Hindlimb muscle (tissue), 1 donor: ENCODE measurements around the gene CYTH3. TPM values are rescaled to one million over a fixed set of nuclear protein-coding genes. Genes with fewer than 3 reads are reported as not detected.

Experiments
- DNase-seq: peaks from one replicate; pipeline ENCODE4 v3.0.0-alpha.2; 2013
- polyA plus RNA-seq: library from polyadenylated mRNA; unstranded; fragments of 120-200 nt; gene quantifications from one replicate; pipeline ENCODE4 v1.2.1, GENCODE V29; 2013; ENCODE audit not compliant: insufficient read length

The CYTH3 gene
- polyA plus RNA-seq, 1 donor, result 43.3 TPM

GRCh38 chr7:6188389-6188788 lies 84.0 kb downstream of the CYTH3 start:
- no peak for DNase-seq

- DNase-seq, result no peak
Observed at GRCh38 chr7:6186577-6186976, 85.8 kb downstream of the CYTH3 start.

GRCh38 chr7:6182993-6183392 lies 89.4 kb downstream of the CYTH3 start:
- no peak for DNase-seq

GRCh38 chr7:6181136-6181535 lies 91.3 kb downstream of the CYTH3 start:
- no peak for DNase-seq

DNA sequence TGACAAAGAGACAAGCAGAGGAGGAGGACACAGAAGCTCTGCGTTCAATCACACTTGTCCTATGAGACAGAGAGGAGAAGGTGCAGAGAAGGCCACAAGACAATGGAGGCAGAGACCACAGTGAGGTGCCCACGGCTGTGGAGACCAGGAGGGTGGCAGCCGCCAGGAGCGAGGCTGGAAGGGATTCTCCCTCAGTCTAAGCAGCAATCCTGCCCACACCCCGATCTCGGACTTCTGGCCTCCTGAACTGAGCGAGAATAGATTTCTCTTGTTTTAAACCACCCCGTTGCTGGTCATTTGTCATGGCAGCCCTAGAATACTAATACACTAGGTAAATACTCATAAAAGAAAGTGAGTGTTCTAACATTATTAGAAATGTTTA lies 92.1 kb downstream of the CYTH3 start:
- no peak for DNase-seq

GRCh38 chr7:6179620-6180343 lies 92.6 kb downstream of the CYTH3 start:
- no peak for DNase-seq

DNA sequence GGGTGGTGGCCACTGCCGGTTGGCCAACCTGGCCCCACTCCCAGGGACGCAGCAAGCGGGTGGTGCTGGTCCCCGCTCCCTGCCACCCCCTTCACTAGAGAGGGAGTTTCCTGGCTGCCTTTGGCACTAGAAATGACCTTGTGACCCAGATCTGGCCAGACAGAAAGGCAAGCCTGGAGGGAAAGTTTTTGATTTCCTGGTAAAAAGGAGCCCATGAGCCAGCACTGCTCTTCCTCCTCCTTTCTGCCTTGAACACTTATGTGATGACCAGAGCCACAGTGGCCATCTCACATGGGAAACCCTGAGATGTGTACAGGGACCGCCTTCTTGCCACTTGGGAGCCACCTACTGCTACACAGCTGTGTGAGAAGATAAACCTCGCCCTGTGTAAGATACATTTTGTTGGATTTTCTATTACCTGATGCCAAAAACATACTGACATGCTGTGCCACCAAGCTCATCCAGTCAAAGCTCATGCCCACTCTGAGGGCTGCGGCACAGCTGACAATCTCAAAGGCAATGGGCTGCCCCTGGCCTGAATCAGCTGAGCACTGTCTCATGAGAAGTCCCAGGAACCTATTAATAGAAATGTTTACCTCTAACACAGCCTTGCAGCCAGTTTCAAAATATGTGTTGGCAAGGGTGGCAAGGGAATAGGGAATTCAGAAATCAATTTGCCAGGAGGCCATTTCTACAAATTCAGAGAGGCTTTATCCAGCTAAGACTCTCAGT lies 94.0 kb downstream of the CYTH3 start:
- DNase-seq, result no peak

GRCh38 chr7:6175645-6176044 lies 96.8 kb downstream of the CYTH3 start:
- DNase-seq, result no peak

DNA sequence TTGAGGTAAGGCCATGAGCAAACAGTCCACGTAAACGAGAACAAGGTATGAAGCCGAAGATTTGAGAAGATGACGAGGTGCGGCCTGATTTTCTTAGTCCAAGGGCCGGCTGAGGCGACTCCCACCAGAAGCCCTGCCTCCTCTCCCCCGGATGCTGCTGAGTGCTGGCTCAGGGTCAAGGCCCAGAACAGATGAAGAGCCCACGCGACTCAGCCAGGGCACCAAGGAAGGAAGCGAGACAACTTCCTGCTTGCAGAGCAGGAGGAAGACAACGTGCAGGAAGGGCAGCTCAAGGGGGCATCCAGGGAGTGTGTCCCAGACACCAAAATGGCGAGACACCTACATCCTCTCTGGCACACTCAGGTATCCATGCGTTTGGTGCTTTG lies 99.5 kb downstream of the CYTH3 start:
- DNase-seq, result no peak

DNA sequence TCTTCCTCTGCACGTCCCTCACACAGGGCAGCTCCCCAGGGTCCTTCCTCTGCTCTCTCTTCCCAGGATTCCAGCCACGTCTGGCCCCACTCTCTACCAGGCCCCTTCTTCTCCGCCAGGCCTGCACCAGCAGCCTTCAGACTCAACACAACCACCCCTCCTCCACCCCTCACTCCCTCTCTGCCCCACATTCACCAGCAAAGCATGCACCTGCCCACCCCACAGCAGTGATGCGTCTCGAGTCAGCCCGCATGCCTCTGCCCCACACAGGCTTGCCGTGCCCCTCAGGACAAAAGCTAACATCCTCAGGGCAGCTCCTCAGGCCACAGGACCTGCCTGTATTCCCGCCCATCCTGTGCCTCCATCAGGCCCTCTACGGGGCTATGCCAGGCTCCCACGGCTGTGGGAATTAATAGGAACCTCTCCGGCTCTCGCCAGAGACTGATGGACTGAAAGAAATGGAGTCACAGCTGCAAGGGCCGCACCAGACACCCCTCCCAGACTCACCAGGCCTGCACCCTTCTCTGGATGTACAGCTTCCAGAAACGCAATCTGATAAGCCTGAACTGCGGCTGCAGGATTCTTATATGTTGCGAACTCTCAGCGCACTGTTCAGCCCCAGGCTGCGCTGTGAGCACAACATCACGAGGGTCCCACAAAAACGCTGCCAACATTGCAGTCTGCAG lies 100.1 kb downstream of the CYTH3 start:
- DNase-seq, result no peak

- no peak for DNase-seq
Observed at GRCh38 chr7:6171532-6172223, 100.7 kb downstream of the CYTH3 start.

DNA sequence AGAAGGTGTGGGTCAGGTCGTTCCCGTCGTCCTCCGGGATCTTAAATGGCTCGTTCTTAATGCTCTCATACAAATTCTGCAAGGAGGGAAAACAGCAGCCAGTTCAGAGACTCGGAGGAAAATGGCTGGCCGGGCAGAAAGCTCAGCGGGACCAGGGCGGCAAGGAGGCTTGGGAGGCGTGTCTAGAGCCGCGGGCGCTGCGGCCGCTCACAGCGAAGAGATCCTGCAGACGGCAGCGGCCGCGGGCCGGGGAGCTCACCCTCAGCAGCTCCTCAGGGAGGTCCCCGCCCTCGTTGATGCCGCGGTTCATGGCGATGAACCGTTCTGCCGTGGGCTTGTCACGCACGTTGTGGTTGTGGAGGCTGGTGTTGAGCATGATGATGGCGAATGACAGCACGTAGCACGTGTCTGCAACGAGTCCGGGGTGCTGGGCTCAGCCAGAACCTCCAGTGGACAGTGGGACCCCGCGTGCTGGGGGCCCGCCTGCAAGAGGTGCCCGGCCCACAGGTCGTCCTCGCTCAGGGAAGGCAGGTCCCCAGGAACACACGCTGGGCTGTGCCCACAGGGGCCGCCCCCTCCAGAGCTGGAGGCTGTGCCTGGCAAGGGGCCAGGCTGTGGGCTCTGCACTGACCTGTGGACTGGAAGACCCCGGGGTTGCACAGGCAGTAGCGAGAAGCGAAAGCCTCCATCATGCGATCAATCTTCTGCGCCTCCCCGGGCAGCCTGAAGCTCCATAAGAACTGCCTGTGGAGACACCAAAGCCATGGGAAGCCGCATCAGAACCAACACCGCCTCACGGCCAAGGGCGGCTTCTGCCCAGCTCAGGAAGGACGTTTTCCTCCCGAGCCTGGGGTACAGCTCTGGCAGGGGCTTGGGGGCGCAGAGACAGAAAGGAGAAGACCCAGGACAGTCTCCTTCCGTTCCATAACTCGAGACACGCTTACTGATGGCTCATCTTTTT lies 101.6 kb downstream of the CYTH3 start:
- no peak for DNase-seq

- no peak for DNase-seq
Observed at GRCh38 chr7:6169805-6170520, 102.5 kb downstream of the CYTH3 start.

GRCh38 chr7:6168477-6168868 lies 104.0 kb downstream of the CYTH3 start:
- DNase-seq, result no peak

GRCh38 chr7:6167587-6168476 lies 104.6 kb downstream of the CYTH3 start:
- DNase-seq, result no peak

GRCh38 chr7:6167004-6167551 lies 105.3 kb downstream of the CYTH3 start:
- DNase-seq, result no peak

DNA sequence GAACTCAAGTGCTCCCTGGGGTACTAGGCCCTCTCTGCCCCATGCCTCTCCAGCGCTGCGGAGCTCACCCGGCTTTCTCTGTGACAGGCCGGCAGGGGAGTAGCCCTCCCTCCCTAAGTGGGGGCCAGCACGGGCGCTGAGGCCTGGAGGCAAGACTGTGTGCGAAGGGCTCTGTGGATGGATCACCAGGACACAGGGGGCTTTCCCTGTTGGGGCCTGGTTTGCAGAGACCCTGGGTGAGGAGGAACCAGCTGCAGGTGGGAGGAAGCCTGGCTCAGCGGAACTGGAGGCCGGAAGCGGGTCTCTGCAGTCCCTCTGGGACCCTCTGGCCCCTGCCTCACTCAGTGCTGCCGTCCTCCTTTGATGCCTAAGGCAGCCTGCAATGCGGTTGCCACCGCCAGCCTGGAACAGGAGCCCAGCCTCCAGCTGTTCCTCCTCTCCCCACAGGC lies 106.0 kb downstream of the CYTH3 start:
- no peak for DNase-seq

- no peak for DNase-seq
Observed at GRCh38 chr7:6165521-6166320, 106.7 kb downstream of the CYTH3 start.

DNA sequence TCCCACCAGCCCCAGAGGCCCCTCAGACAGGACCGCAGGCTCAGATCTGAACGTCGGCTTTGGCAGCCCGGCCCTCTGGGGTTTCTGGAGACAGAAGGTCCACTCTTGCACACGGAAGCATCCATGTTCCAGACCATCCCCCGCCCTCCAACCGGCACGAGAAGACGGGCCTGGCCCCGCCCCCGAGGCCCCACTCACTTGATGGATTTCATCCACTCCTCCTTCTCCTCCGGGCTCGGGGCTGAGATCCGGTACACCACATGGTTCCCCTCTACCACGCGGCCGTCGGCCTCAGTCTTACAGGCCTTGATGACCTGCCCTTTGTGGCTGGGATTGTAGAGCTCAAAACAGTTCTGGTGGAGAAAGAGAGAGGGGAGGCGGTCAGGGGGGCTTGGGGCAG lies 107.3 kb downstream of the CYTH3 start:
- no peak for DNase-seq
